ENCODE data around the gene PRKAR1A.

DNA sequence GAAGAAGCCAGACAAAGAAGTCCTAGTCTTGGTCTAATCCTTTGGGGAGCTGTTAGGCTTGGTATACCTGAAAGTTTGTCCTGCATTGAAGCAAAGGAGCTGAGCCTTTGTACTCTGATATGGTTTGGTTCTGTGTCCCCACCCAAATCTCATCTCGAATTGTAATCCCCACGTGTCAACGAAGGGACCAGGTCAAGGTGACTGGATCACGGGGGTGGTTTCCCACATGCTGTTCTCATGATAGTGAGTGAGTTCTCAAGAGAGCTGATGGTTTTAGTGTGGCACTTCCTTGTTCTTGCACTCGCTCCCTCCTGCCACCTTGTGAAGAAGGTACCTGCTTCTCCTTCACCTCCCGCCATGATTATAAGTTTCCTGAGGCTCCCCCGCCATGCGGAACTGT, 55.4 kb downstream of the PRKAR1A start:
- no peak for TF ChIP-seq CTCF (IDR thresholded peaks at IDR 0.05)
- TF ChIP-seq POLR2AphosphoS5 (IDR thresholded peaks at IDR 0.05), result no peak

All from gastroesophageal sphincter (tissue), 3 donors.